Measurements from ENCODE around the gene DNAAF5.

DNAAF5 gene

GRCh38 chr7:726084-726853, at the start of gene DNAAF5:
TSS of gene DNAAF5 (plus strand) at chr7:726699. CDS start at chr7:726721, 22 bp downstream.
- DNase-seq: peak; percentile 84

- no peak for DNase-seq
These were observed 49.5 kb upstream of the DNAAF5 start for GRCh38 chr7:676972-677385.

- DNase-seq: no peak
These were observed 45.9 kb upstream of the DNAAF5 start for GRCh38 chr7:680411-681127.

- DNase-seq: no peak
These were observed 44.8 kb upstream of the DNAAF5 start for GRCh38 chr7:681551-682307.

GRCh38 chr7:682810-683209, 43.7 kb upstream of the DNAAF5 start:
- DNase-seq: no peak

- DNase-seq: no peak
These were observed 42.8 kb upstream of the DNAAF5 start for GRCh38 chr7:683526-684205.

GRCh38 chr7:684416-684815, 42.1 kb upstream of the DNAAF5 start:
- no peak for DNase-seq

GRCh38 chr7:685540-685939, 41.0 kb upstream of the DNAAF5 start:
- no peak for DNase-seq

- DNase-seq: no peak
These were observed 35.8 kb upstream of the DNAAF5 start for GRCh38 chr7:690478-691360.

GRCh38 chr7:691361-692045, 35.0 kb upstream of the DNAAF5 start:
- DNase-seq: no peak

GRCh38 chr7:693280-693679, 33.2 kb upstream of the DNAAF5 start:
- DNase-seq: no peak

- no peak for DNase-seq
These were observed 30.1 kb upstream of the DNAAF5 start for GRCh38 chr7:696426-696811.

GRCh38 chr7:696812-697551, 29.5 kb upstream of the DNAAF5 start:
- no peak for DNase-seq

- DNase-seq: no peak
These were observed 27.7 kb upstream of the DNAAF5 start for GRCh38 chr7:698515-699475.

- no peak for DNase-seq
These were observed 26.9 kb upstream of the DNAAF5 start for GRCh38 chr7:699476-700170.

GRCh38 chr7:701086-701671, 25.3 kb upstream of the DNAAF5 start:
- DNase-seq: no peak

- DNase-seq: no peak
These were observed 23.4 kb upstream of the DNAAF5 start for GRCh38 chr7:703049-703448.

- DNase-seq: no peak
These were observed 19.8 kb upstream of the DNAAF5 start for GRCh38 chr7:706721-707120.

Data from NCI-H1436 (cell line).